ENCODE measurements around the gene AMH. TPM values are rescaled to one million over a fixed set of nuclear protein-coding genes. Genes with fewer than 3 reads are reported as not detected.

Gene AMH
- polyA plus RNA-seq, 4 donors, result 1.1 to 3.0 (median 2.0) TPM

- 39 to 79% (median 54%) methylated on average over 15 to 17 of the region's 17 CpGs for WGBS, 3 donors
- DNase-seq (no peak), FAIRE-seq (no peak)
- H3K9me3 ChIP-seq (ENCODE audit: control insufficient read depth in 2 of 2, insufficient read depth in 1 of 2, low read depth in 1 of 2, low read length in 1 of 2), result no peaks in the 10 kb centered on the region
- peaks cover 0 to 3% (median 0%) of the 10 kb centered on the region in 3 donors for H3K4me1 ChIP-seq (ENCODE audit: control insufficient read depth in 3 of 3, insufficient read depth in 2 of 3, low read depth in 1 of 3, low read length in 2 of 3)
- no peak overlapping the region for H3K27ac ChIP-seq (ENCODE audit: low read depth in 1 of 3, low read length in 2 of 3)
- peaks cover 13 to 72% (median 23%) of the 10 kb centered on the region in 3 donors for H3K27me3 ChIP-seq (ENCODE audit: control insufficient read depth in 3 of 3, insufficient read depth in 3 of 3, low read length in 3 of 3)
- H3K4me3 ChIP-seq (ENCODE audit: low read depth in 1 of 3, low read length in 3 of 3), result no peak overlapping the region
- no peaks in the 10 kb centered on the region for H3K36me3 ChIP-seq (ENCODE audit: control insufficient read depth in 3 of 3, insufficient read depth in 2 of 3, low read depth in 1 of 3, low read length in 3 of 3)
Measured at GRCh38 chr19:2288338-2288817, 39.3 kb downstream of the AMH start.

- H3K4me3 ChIP-seq (ENCODE audit: low read depth in 1 of 3, low read length in 3 of 3), result no peak overlapping the region
- FAIRE-seq (no peak), DNase-seq (no peak)
- H3K9me3 ChIP-seq (ENCODE audit: control insufficient read depth in 2 of 2, insufficient read depth in 1 of 2, low read depth in 1 of 2, low read length in 1 of 2), result no peaks in the 10 kb centered on the region
- no peaks in the 10 kb centered on the region for H3K36me3 ChIP-seq (ENCODE audit: control insufficient read depth in 3 of 3, insufficient read depth in 2 of 3, low read depth in 1 of 3, low read length in 3 of 3)
- WGBS, 3 donors, result 28 to 46% (median 29%) methylated on average over 27 to 28 of the region's 28 CpGs
- peak overlapping the region in 1 of 3 donors; percentile 52 for H3K27ac ChIP-seq (ENCODE audit: low read depth in 1 of 3, low read length in 2 of 3)
- H3K27me3 ChIP-seq (ENCODE audit: control insufficient read depth in 3 of 3, insufficient read depth in 3 of 3, low read length in 3 of 3), result peaks cover 13 to 79% (median 26%) of the 10 kb centered on the region in 3 donors
- peaks cover 0 to 3% (median 0%) of the 10 kb centered on the region in 3 donors for H3K4me1 ChIP-seq (ENCODE audit: control insufficient read depth in 3 of 3, insufficient read depth in 2 of 3, low read depth in 1 of 3, low read length in 2 of 3)
Measured at GRCh38 chr19:2288818-2289713, 39.9 kb downstream of the AMH start.

- WGBS, 3 donors, result 1% methylated on average over 51 to 74 of the region's 74 CpGs
- Histone ChIP-seq H3K27me3 (ENCODE audit: control insufficient read depth in 3 of 3, insufficient read depth in 3 of 3, low read length in 3 of 3) (peaks cover 13 to 87% (median 26%) of the 10 kb centered on the region in 3 donors), H3K36me3 (ENCODE audit: control insufficient read depth in 3 of 3, insufficient read depth in 2 of 3, low read depth in 1 of 3, low read length in 3 of 3) (no peaks in the 10 kb centered on the region), H3K4me3 (ENCODE audit: low read depth in 1 of 3, low read length in 3 of 3) (peak overlapping the region in 2 of 3 donors; percentile 40 to 55), H3K9me3 (ENCODE audit: control insufficient read depth in 2 of 2, insufficient read depth in 1 of 2, low read depth in 1 of 2, low read length in 1 of 2) (no peaks in the 10 kb centered on the region), H3K4me1 (ENCODE audit: control insufficient read depth in 3 of 3, insufficient read depth in 2 of 3, low read depth in 1 of 3, low read length in 2 of 3) (peaks cover 0 to 3% (median 0%) of the 10 kb centered on the region in 3 donors), H3K27ac (ENCODE audit: low read depth in 1 of 3, low read length in 2 of 3) (peak overlapping the region in 1 of 3 donors; percentile 63)
- FAIRE-seq (no peak), DNase-seq (peak in 1 of 2 donors; percentile 41)
Measured at GRCh38 chr19:2289714-2290435, 40.8 kb downstream of the AMH start.

- peaks cover 0 to 3% (median 0%) of the 10 kb centered on the region in 3 donors for H3K4me1 ChIP-seq (ENCODE audit: control insufficient read depth in 3 of 3, insufficient read depth in 2 of 3, low read depth in 1 of 3, low read length in 2 of 3)
- peak overlapping the region in 2 of 3 donors; percentile 40 to 55 for H3K4me3 ChIP-seq (ENCODE audit: low read depth in 1 of 3, low read length in 3 of 3)
- peak overlapping the region in 1 of 3 donors; percentile 63 for H3K27ac ChIP-seq (ENCODE audit: low read depth in 1 of 3, low read length in 2 of 3)
- FAIRE-seq, result no peak
- H3K9me3 ChIP-seq (ENCODE audit: control insufficient read depth in 2 of 2, insufficient read depth in 1 of 2, low read depth in 1 of 2, low read length in 1 of 2), result no peaks in the 10 kb centered on the region
- no peaks in the 10 kb centered on the region for H3K36me3 ChIP-seq (ENCODE audit: control insufficient read depth in 3 of 3, insufficient read depth in 2 of 3, low read depth in 1 of 3, low read length in 3 of 3)
- peak in 1 of 2 donors; percentile 44 for DNase-seq
- 2 to 3% (median 3%) methylated on average over 57 to 82 of the region's 82 CpGs for WGBS, 3 donors
- H3K27me3 ChIP-seq (ENCODE audit: control insufficient read depth in 3 of 3, insufficient read depth in 3 of 3, low read length in 3 of 3), result peaks cover 13 to 91% (median 26%) of the 10 kb centered on the region in 3 donors
Measured at GRCh38 chr19:2290441-2291184, 41.5 kb downstream of the AMH start.

GRCh38 chr19:2291185-2291751, 42.1 kb downstream of the AMH start:
- H3K4me1 ChIP-seq (ENCODE audit: control insufficient read depth in 3 of 3, insufficient read depth in 2 of 3, low read depth in 1 of 3, low read length in 2 of 3), result peaks cover 0 to 3% (median 0%) of the 10 kb centered on the region in 3 donors
- WGBS, 3 donors, result 13 to 22% (median 20%) methylated on average over 58 to 67 of the region's 67 CpGs

GRCh38 chr19:2294687-2295335, 45.7 kb downstream of the AMH start:
- H3K9me3 ChIP-seq (ENCODE audit: control insufficient read depth in 2 of 2, insufficient read depth in 1 of 2, low read depth in 1 of 2, low read length in 1 of 2), result no peaks in the 10 kb centered on the region
- no peak for FAIRE-seq
- no peak overlapping the region for H3K4me3 ChIP-seq (ENCODE audit: low read depth in 1 of 3, low read length in 3 of 3)
- peaks cover 17 to 59% (median 17%) of the 10 kb centered on the region in 3 donors for H3K27me3 ChIP-seq (ENCODE audit: control insufficient read depth in 3 of 3, insufficient read depth in 3 of 3, low read length in 3 of 3)
- DNase-seq, result no peak
- no peak overlapping the region for H3K27ac ChIP-seq (ENCODE audit: low read depth in 1 of 3, low read length in 2 of 3)
- H3K4me1 ChIP-seq (ENCODE audit: control insufficient read depth in 3 of 3, insufficient read depth in 2 of 3, low read depth in 1 of 3, low read length in 2 of 3), result peaks cover 0 to 3% (median 0%) of the 10 kb centered on the region in 3 donors
- WGBS, 3 donors, result 12 to 36% (median 34%) methylated on average over 23 to 26 of the region's 26 CpGs
- H3K36me3 ChIP-seq (ENCODE audit: control insufficient read depth in 3 of 3, insufficient read depth in 2 of 3, low read depth in 1 of 3, low read length in 3 of 3), result no peaks in the 10 kb centered on the region

More at GRCh38 chr19:2291185-2291751, 42.1 kb downstream of the AMH start:
- peak in 1 of 2 donors; percentile 46 for DNase-seq
- H3K27me3 ChIP-seq (ENCODE audit: control insufficient read depth in 3 of 3, insufficient read depth in 3 of 3, low read length in 3 of 3), result peaks cover 17 to 91% (median 26%) of the 10 kb centered on the region in 3 donors
- no peaks in the 10 kb centered on the region for H3K9me3 ChIP-seq (ENCODE audit: control insufficient read depth in 2 of 2, insufficient read depth in 1 of 2, low read depth in 1 of 2, low read length in 1 of 2)
- FAIRE-seq, result no peak
- no peak overlapping the region for H3K27ac ChIP-seq (ENCODE audit: low read depth in 1 of 3, low read length in 2 of 3)
- peak overlapping the region in 2 of 3 donors; percentile 40 to 55 for H3K4me3 ChIP-seq (ENCODE audit: low read depth in 1 of 3, low read length in 3 of 3)
- H3K36me3 ChIP-seq (ENCODE audit: control insufficient read depth in 3 of 3, insufficient read depth in 2 of 3, low read depth in 1 of 3, low read length in 3 of 3), result no peaks in the 10 kb centered on the region

- Histone ChIP-seq H3K9me3 (ENCODE audit: control insufficient read depth in 2 of 2, insufficient read depth in 1 of 2, low read depth in 1 of 2, low read length in 1 of 2) (no peaks in the 10 kb centered on the region), H3K27ac (ENCODE audit: low read depth in 1 of 3, low read length in 2 of 3) (no peak overlapping the region), H3K4me3 (ENCODE audit: low read depth in 1 of 3, low read length in 3 of 3) (no peak overlapping the region), H3K27me3 (ENCODE audit: control insufficient read depth in 3 of 3, insufficient read depth in 3 of 3, low read length in 3 of 3) (peaks cover 11 to 50% (median 12%) of the 10 kb centered on the region in 3 donors), H3K4me1 (ENCODE audit: control insufficient read depth in 3 of 3, insufficient read depth in 2 of 3, low read depth in 1 of 3, low read length in 2 of 3) (no peaks in the 10 kb centered on the region), H3K36me3 (ENCODE audit: control insufficient read depth in 3 of 3, insufficient read depth in 2 of 3, low read depth in 1 of 3, low read length in 3 of 3) (no peaks in the 10 kb centered on the region)
- FAIRE-seq, result no peak
- DNase-seq, result no peak
- 43 to 80% (median 65%) methylated on average over 16 of the region's 16 CpGs for WGBS, 3 donors
Measured at GRCh38 chr19:2296141-2296540, 47.0 kb downstream of the AMH start.

All from small intestine (tissue), 7 donors.